Trophoblast cell (in vitro differentiated cells and primary cell): ENCODE measurements around the gene ARX.

ENCODE experiments used
- DNase-seq, 2 donors: peaks; one replicate each; pipeline ENCODE4 v3.0.0-alpha.2; 2016
- H2AFZ ChIP-seq: 2 replicates; pipeline ENCODE4 v1.6.1; 2013; ENCODE audit warnings: low read length, moderate library complexity, mild to moderate bottlenecking; ENCODE audit not compliant: insufficient read depth, poor library complexity
- H2AK5ac ChIP-seq: 2 replicates; pipeline ENCODE4 v1.6.1; 2013; ENCODE audit warnings: mild to moderate bottlenecking, low read length
- H2BK120ac ChIP-seq: 2 replicates; pipeline ENCODE4 v1.6.1; 2013; ENCODE audit warnings: low read length, mild to moderate bottlenecking, moderate library complexity; ENCODE audit not compliant: insufficient read depth, poor library complexity
- H2BK12ac ChIP-seq: 2 replicates; pipeline ENCODE4 v1.6.1; 2013; ENCODE audit warnings: mild to moderate bottlenecking, low read length, moderate library complexity
- H2BK5ac ChIP-seq: 2 replicates; pipeline ENCODE4 v1.6.1; 2013; ENCODE audit warnings: low read length, low read depth, moderate library complexity, mild to moderate bottlenecking; ENCODE audit not compliant: poor library complexity
- H3K14ac ChIP-seq: 2 replicates; pipeline ENCODE4 v1.6.1; 2013; ENCODE audit warnings: mild to moderate bottlenecking, low read length
- H3K18ac ChIP-seq: 2 replicates; pipeline ENCODE4 v1.6.1; 2013; ENCODE audit warnings: mild to moderate bottlenecking, low read length
- H3K23ac ChIP-seq: 2 replicates; pipeline ENCODE4 v1.6.1; 2013; ENCODE audit warnings: low read length
- H3K27ac ChIP-seq: 2 replicates; pipeline ENCODE4 v1.5.1; 2013; ENCODE audit warnings: low read depth, mild to moderate bottlenecking, inconsistent platforms, low read length, moderate library complexity
- H3K27me3 ChIP-seq: 2 replicates; pipeline ENCODE4 v1.6.1; 2013; ENCODE audit warnings: inconsistent platforms, mild to moderate bottlenecking, low read length, moderate library complexity; ENCODE audit not compliant: insufficient read depth
- H3K36me3 ChIP-seq, 2 experiments: 1 replicate in 1 of 2; 2 replicates in 1 of 2; pipeline ENCODE4 v1.6.1; 2013; ENCODE audit warnings: low read length in 2 of 2, mild to moderate bottlenecking in 2 of 2, moderate library complexity in 1 of 2; ENCODE audit not compliant: insufficient read depth in 2 of 2, control insufficient read depth in 1 of 2
- H3K4ac ChIP-seq: 2 replicates; pipeline ENCODE4 v1.6.1; 2013; ENCODE audit warnings: low read depth, mild to moderate bottlenecking, low read length, moderate library complexity
- H3K4me1 ChIP-seq, 2 experiments: 1 replicate in 1 of 2; 2 replicates in 1 of 2; pipeline ENCODE4 v1.6.1; 2013; ENCODE audit warnings: low read length in 2 of 2, mild to moderate bottlenecking in 2 of 2, moderate library complexity in 1 of 2; ENCODE audit not compliant: insufficient read depth in 2 of 2, control insufficient read depth in 1 of 2
- H3K4me2 ChIP-seq: 2 replicates; pipeline ENCODE4 v1.6.1; 2013; ENCODE audit warnings: inconsistent platforms, mild to moderate bottlenecking, low read length, moderate library complexity
- H3K4me3 ChIP-seq: 2 replicates; pipeline ENCODE4 v1.5.1; 2013; ENCODE audit warnings: mild to moderate bottlenecking, low read depth, low read length, inconsistent platforms
- H3K79me1 ChIP-seq: one replicate; pipeline ENCODE4 v1.6.1; 2013; ENCODE audit warnings: low read length
- H3K79me2 ChIP-seq: 2 replicates; pipeline ENCODE4 v1.6.1; 2013; ENCODE audit warnings: low read length, mild to moderate bottlenecking; ENCODE audit not compliant: control insufficient read depth, insufficient read depth, poor library complexity
- H3K9ac ChIP-seq: 2 replicates; pipeline ENCODE4 v1.6.1; 2013; ENCODE audit warnings: mild to moderate bottlenecking, low read length
- H3K9me3 ChIP-seq: 2 replicates; pipeline ENCODE4 v1.6.1; 2013; ENCODE audit warnings: low read depth, mild to moderate bottlenecking, control low read depth, inconsistent platforms, low read length; ENCODE audit not compliant: insufficient read depth
- H4K12ac ChIP-seq: 2 replicates; pipeline ENCODE4 v1.6.1; 2013; ENCODE audit warnings: low read depth, mild to moderate bottlenecking, low read length, moderate library complexity
- H4K8ac ChIP-seq: 2 replicates; pipeline ENCODE4 v1.6.1; 2013; ENCODE audit warnings: low read depth, mild to moderate bottlenecking, low read length, moderate library complexity
- H4K91ac ChIP-seq: one replicate; pipeline ENCODE4 v1.6.1; 2013; ENCODE audit warnings: low read depth, mild to moderate bottlenecking, low read length, moderate library complexity
- WGBS: extraction: QIAGEN DNeasy Blood & Tissue Kit; methylation state at CpG from one replicate; pipeline ENCODE4 v1.1.7; 2013; ENCODE audit warnings: missing lambda C conversion rate; ENCODE audit not compliant: insufficient read length, insufficient coverage; ENCODE audit errors: extremely low coverage; 5-methylcytosine and 5-hydroxymethylcytosine counted together

The ARX gene

GRCh38 chrX:24961809-24962208 is 54.0 kb downstream of the ARX start:
- H3K27ac ChIP-seq: no peak overlapping the region

GRCh38 chrX:24956828-24957227 is 58.9 kb downstream of the ARX start:
- no peak overlapping the region for H2AFZ ChIP-seq
- H3K9ac ChIP-seq: no peak overlapping the region
- no peak overlapping the region for H2AK5ac ChIP-seq
- H3K79me2 ChIP-seq: no peaks in the 10 kb centered on the region
- no peak overlapping the region for H4K8ac ChIP-seq
- H3K27ac ChIP-seq: no peak overlapping the region
- H2BK5ac ChIP-seq: no peak overlapping the region
- H2BK120ac ChIP-seq: no peak overlapping the region
- H3K79me1 ChIP-seq: no peaks in the 10 kb centered on the region
- no peaks in the 10 kb centered on the region for H3K9me3 ChIP-seq
- H3K4me2 ChIP-seq: no peak overlapping the region
- DNase-seq: peak; percentile 58 to 66
- no peak overlapping the region for H2BK12ac ChIP-seq
- no peak overlapping the region for H3K4me3 ChIP-seq
- no peak overlapping the region for H3K18ac ChIP-seq
- no peak overlapping the region for H3K23ac ChIP-seq
- H3K14ac ChIP-seq: no peak overlapping the region
- H3K36me3 ChIP-seq: no peaks in the 10 kb centered on the region
- no peak overlapping the region for H3K4ac ChIP-seq
- no peak overlapping the region for H4K12ac ChIP-seq
- no peaks in the 10 kb centered on the region for H3K4me1 ChIP-seq
- no peak overlapping the region for H4K91ac ChIP-seq
- no peaks in the 10 kb centered on the region for H3K27me3 ChIP-seq

More at GRCh38 chrX:24961809-24962208, 54.0 kb downstream of the ARX start:
- Histone ChIP-seq H3K9ac (no peak overlapping the region), H3K79me2 (no peaks in the 10 kb centered on the region), H3K23ac (no peak overlapping the region), H3K27me3 (no peaks in the 10 kb centered on the region), H4K91ac (no peak overlapping the region), H3K4me2 (no peak overlapping the region), H2BK5ac (no peak overlapping the region), H4K12ac (no peak overlapping the region), H2AFZ (no peak overlapping the region), H3K9me3 (no peaks in the 10 kb centered on the region), H3K79me1 (no peaks in the 10 kb centered on the region), H2BK120ac (no peak overlapping the region), H3K4me3 (no peak overlapping the region), H3K4ac (no peak overlapping the region), H3K4me1 (no peaks in the 10 kb centered on the region), H2AK5ac (no peak overlapping the region), H4K8ac (no peak overlapping the region), H2BK12ac (no peak overlapping the region), H3K18ac (no peak overlapping the region), H3K14ac (no peak overlapping the region), H3K36me3 (no peaks in the 10 kb centered on the region)
- no CpG with 5 or more reads among the region's 1 CpG for whole genome bisulfite sequencing
- DNase-seq: no peak

- H4K91ac ChIP-seq: no peak overlapping the region
- DNase-seq: no peak
- H2AK5ac ChIP-seq: no peak overlapping the region
- H2AFZ ChIP-seq: no peak overlapping the region
- no peaks in the 10 kb centered on the region for H3K36me3 ChIP-seq
- no CpG with 5 or more reads among the region's 2 CpGs for WGBS
- no peaks in the 10 kb centered on the region for H3K9me3 ChIP-seq
- H3K23ac ChIP-seq: no peak overlapping the region
- H3K27ac ChIP-seq: no peak overlapping the region
- H3K79me1 ChIP-seq: no peaks in the 10 kb centered on the region
- no peak overlapping the region for H3K4me3 ChIP-seq
- H3K27me3 ChIP-seq: no peaks in the 10 kb centered on the region
- no peak overlapping the region for H3K9ac ChIP-seq
- no peak overlapping the region for H4K8ac ChIP-seq
- no peak overlapping the region for H4K12ac ChIP-seq
- no peak overlapping the region for H2BK120ac ChIP-seq
- H3K4me1 ChIP-seq: no peaks in the 10 kb centered on the region
- no peaks in the 10 kb centered on the region for H3K79me2 ChIP-seq
- H3K14ac ChIP-seq: no peak overlapping the region
- no peak overlapping the region for H3K4me2 ChIP-seq
- no peak overlapping the region for H3K4ac ChIP-seq
- H2BK5ac ChIP-seq: no peak overlapping the region
- no peak overlapping the region for H3K18ac ChIP-seq
- H2BK12ac ChIP-seq: no peak overlapping the region
Observed at GRCh38 chrX:24955372-24955930, 60.3 kb downstream of the ARX start.

GRCh38 chrX:24954732-24955131 is 61.0 kb downstream of the ARX start:
- Histone ChIP-seq H2AK5ac (no peak overlapping the region), H3K18ac (no peak overlapping the region), H4K12ac (no peak overlapping the region), H3K14ac (no peak overlapping the region), H3K4me1 (no peaks in the 10 kb centered on the region), H3K79me1 (no peaks in the 10 kb centered on the region), H2BK120ac (no peak overlapping the region), H3K27ac (no peak overlapping the region), H3K9ac (no peak overlapping the region), H3K9me3 (no peaks in the 10 kb centered on the region), H2BK5ac (no peak overlapping the region), H3K4me3 (no peak overlapping the region), H3K27me3 (no peaks in the 10 kb centered on the region), H4K91ac (no peak overlapping the region), H3K23ac (no peak overlapping the region), H4K8ac (no peak overlapping the region), H3K36me3 (no peaks in the 10 kb centered on the region), H3K79me2 (no peaks in the 10 kb centered on the region), H2AFZ (no peak overlapping the region), H3K4ac (no peak overlapping the region), H3K4me2 (no peak overlapping the region), H2BK12ac (no peak overlapping the region)
- WGBS: no CpG with 5 or more reads among the region's 2 CpGs
- no peak for DNase-seq
